Activated CD4-positive, alpha-beta T cell treated with anti-CD3 and anti-CD28 coated beads for 48 hours (primary cell): ENCODE measurements around the gene VAPA.

Experiments
- DNase-seq: peaks from one replicate; pipeline ENCODE4 v3.0.0-alpha.2; 2020

Gene VAPA

DNA sequence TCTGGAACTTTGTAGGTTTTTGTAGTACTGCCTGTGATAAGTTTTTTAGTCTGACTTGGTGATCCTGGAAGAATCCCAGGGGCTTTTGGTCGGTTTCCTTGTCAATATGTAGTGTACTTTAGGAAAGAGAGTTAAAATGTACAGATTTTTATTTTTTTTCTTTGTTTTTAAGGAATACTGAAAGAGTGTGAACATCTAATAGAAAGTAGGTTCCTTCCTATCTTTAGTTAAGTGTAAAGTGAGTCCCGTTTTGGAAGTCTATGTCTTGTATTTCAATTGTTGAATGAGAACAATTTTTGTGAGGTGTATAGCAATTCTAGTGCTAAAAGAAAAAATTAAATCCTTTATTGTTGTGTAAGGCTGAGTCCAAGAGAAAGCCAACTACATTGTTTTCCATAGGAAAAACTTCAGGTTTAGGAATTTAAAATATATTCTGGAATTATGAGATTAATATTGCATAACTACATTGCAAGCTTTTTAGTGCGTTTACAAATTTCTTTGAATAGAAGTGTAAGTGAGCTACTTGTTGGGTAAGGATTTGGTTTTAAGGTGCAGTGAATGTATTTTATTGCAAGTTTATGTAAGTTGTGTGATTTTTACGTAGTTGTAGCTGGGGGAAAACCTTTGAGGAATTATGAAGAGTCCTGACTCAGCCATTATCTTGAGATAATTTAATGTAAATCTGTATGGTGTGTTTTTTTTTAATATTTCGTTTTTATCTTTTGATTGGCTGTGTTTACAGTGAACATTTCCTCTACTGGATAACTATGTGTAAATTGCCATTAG lies 1.7 kb downstream of the VAPA start:
- no peak for DNase-seq

- no peak for DNase-seq
Observed at GRCh38 chr18:9916077-9916639, 2.3 kb downstream of the VAPA start.

- no peak for DNase-seq
Observed at GRCh38 chr18:9916808-9917207, 3.0 kb downstream of the VAPA start.

GRCh38 chr18:9918016-9918680 lies 4.3 kb downstream of the VAPA start:
- no peak for DNase-seq

- DNase-seq, result no peak
Observed at GRCh38 chr18:9919564-9920232, 5.9 kb downstream of the VAPA start.

DNA sequence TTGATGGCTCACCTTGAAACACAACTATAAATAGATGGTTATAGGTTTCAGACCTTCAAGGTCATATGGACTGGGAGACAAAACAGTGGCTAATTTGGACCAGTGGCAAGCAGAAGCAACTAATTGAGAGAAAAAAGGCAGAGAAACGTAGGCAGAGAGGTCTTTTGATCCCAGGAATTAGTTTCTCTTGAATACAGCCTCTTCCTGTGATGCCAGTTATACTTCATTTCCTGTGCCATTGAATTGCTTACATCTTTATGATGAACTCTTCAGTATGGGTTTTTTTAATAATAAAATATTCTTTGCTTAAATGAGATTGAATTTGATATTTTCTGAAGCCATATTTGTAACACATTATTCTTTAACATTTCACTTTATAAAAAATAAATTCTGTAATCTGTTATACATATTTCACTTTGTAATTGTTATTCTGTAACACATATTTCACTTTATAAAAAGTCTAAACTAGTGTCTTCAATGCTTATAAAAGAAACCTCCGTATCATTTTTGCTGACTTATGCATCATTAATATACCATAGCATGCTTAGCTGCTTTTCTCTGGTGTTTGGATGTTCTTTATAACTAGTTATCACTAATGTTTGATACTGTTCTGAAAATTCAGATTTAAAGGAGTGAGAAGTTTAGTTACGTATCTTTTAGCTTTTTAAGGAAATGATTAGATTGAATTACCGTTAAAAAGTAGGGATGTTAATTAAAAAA lies 8.9 kb downstream of the VAPA start:
- no peak for DNase-seq

- DNase-seq, result no peak
Observed at GRCh38 chr18:9924371-9924943, 10.6 kb downstream of the VAPA start.

DNA sequence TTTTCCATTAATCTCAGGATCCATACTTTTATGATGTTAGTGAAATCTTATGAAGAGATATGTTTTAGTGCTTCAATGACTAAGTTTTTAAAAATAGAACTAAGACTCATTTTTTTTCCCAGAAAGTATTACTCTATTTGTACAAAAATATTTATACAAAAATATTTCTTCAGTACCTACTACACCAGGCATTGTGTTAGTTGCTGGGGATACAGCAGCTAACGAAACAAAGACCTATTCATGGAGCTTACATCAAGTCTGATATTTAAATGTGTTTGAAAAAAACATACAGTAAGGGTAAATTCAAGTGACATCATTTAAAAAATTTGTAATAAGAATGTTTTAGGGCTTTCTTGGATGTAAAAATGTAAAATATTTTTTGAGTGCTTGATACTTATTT lies 11.6 kb downstream of the VAPA start:
- no peak for DNase-seq

DNA sequence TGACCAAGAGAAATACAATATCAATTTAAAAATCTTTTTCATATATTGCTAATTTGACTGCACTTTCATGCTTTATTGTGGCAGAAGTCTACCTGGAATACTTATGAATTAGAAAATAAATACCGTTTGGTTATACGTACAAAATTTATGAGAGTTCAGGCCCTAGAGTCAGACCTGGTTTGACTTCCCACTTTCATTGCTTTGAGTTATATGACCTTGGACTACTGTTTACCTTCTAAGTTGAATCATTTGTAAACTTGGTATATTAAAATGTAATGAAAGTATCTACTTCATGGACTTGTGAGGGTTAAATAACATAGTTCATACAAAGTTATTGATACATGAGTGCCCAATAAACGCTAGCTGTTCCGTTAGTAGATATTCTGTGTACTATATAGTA lies 12.0 kb downstream of the VAPA start:
- no peak for DNase-seq

DNA sequence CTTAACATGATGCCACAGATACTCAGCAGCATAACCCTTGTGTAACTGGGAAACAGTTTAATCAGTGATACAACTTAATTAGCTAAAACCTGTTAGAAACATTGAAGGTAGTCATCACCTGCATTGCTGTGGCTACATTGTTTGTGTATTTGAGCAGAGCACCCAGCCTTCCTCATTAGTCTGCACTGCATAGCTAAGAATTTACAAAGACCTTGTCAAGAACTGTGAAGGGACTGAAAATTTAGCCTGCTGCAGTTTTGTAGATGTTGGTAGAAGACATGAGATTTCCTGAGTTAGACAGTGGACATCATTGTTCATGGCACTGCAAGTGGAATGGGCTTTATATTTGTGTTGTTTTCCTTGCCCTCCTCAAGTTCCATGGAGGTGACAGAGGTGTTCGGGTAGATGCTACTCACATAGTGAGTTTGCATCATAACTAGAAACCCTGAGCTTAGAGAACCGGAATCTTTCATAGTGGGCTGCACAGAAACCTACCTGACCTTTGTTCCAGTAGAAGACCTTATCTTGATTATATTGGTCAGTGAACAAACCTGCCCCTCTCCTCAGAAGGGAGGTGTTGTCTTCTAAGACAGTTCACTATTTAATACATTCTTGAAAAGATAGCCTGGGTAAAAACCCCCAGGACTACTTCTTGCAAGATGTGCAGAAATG lies 12.5 kb downstream of the VAPA start:
- no peak for DNase-seq

GRCh38 chr18:9926977-9927376 lies 13.2 kb downstream of the VAPA start:
- no peak for DNase-seq

DNA sequence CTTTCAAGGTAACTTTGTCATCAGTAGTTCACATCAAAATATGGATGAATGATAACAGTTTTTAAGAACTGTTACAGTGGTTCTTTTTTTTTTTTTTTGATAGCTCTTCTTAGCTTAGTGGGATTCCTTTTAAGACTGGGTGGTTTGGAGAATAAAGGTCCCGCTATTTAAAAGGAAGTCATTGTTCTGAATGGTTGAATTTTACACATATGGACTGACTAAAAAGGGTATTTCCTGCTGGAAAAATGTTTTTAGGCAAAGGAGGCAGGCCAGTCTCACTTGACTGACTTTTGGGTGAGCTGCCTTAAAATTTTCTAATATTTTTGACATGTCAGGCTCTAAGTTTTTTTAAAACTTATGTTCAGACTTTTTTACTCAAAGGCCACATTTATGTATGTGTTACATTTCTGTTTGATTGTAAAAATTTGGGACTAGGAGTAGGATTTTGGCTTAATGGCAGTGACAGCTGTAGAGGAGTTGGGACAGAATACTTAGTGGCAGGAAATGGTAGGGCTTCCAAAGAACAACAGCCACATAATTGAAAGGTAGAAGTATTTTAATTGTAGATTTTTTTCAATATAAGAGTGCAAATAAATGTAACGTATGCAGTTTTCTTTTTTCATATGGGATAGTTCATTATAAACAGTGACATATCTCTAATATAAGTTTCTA lies 13.7 kb downstream of the VAPA start:
- DNase-seq, result no peak

- DNase-seq, result no peak
Observed at GRCh38 chr18:9928646-9929259, 14.9 kb downstream of the VAPA start.

DNA sequence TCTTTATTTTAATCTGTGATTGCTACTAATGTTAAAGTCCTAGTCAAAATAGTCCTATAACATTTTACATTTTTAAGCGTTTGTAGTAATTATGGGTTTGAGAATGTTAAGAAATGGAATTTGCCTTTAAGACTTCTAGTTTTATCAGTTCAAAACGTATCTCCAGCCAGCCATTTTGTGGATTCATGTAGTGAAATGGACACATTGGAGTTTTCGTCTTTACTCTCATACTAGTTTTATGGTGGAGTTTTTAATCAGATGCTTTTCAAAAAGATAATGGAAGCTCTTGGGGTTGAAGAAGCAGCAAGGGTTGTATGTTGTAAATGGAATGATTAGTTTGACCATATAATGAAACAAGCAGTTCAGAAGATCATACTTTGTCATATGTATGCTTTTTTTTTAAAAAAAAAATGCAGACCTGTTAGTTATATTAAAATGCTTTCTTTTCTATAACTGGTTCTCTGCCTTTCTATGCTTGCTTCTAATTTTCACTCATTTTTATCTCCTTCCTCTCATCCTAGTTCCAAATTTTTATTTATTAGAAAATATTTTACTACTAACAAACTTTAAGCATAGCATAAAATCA lies 16.6 kb downstream of the VAPA start:
- no peak for DNase-seq

GRCh38 chr18:9931146-9931545 lies 17.3 kb downstream of the VAPA start:
- DNase-seq, result no peak

- no peak for DNase-seq
Observed at GRCh38 chr18:9931678-9932077, 17.9 kb downstream of the VAPA start.

- DNase-seq, result no peak
Observed at GRCh38 chr18:9933865-9934264, 20.0 kb downstream of the VAPA start.

DNA sequence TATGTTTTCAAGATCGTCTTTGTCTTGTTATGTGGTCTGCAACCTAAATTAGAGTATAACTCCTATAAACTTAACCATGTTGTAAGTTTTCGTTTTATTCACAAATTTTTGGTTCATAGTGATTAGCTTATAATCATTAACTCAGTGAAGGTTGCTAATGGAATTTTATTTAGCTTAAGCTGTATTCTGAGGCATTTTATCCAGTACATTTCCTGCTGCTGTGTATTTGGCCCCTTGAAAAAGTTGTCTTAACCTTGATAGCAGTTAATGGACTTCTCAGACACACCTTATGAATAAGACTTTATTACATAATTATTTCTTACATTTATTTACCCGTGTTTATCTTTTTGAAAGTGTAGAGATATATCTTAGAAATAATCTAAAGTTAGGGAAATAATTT lies 20.5 kb downstream of the VAPA start:
- no peak for DNase-seq

GRCh38 chr18:9941103-9941502 lies 27.3 kb downstream of the VAPA start:
- DNase-seq, result no peak

DNA sequence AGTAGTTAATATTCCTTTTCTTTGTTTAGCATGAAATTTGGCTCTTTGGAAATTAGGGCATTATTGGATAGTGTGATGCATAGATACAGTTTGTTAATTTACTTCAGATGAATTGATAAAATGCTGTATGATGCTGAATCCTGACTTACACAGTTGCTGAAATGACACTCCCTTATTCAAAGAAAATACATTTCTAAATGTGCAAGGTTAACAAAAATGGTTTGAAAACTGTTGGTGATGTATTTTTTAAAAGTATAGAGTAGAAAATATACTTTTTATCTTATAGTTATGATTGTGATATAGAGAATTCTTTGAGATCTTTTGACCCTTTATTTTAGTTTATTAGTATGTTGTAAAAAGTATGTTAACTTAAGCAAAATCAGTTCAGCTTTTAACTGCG lies 27.8 kb downstream of the VAPA start:
- DNase-seq, result no peak

- DNase-seq, result no peak
Observed at GRCh38 chr18:9943311-9943710, 29.5 kb downstream of the VAPA start.
